ENCODE measurements around the gene NOB1.

The NOB1 gene

GRCh38 chr16:69698404-69698803, 56.3 kb downstream of the NOB1 start:
- TF ChIP-seq ZNF8 (CRISPR knock-in tag; IDR thresholded peaks at IDR 0.05): no peak
- TF ChIP-seq ARNTL (CRISPR knock-in tag; IDR thresholded peaks at IDR 0.05; ENCODE audit: borderline replicate concordance, low read depth): no peak
- no peak for TF ChIP-seq CSRNP3 (CRISPR knock-in tag; IDR thresholded peaks at IDR 0.05)
- ATAC-seq: no peak

GRCh38 chr16:69693916-69694315, 60.8 kb downstream of the NOB1 start:
- TF ChIP-seq ARNTL (CRISPR knock-in tag; IDR thresholded peaks at IDR 0.05; ENCODE audit: borderline replicate concordance, low read depth) (no peak), CSRNP3 (CRISPR knock-in tag; IDR thresholded peaks at IDR 0.05) (no peak), PATZ1 (CRISPR knock-in tag; IDR thresholded peaks at IDR 0.05; ENCODE audit: borderline replicate concordance) (no peak), SNAI2 (CRISPR knock-in tag; IDR thresholded peaks at IDR 0.05) (no peak), ZNF565 (CRISPR knock-in tag; conservative IDR thresholded peaks at IDR 0.05; ENCODE audit: low read depth) (no peak), RARB (CRISPR knock-in tag; IDR thresholded peaks at IDR 0.05) (no peak), OSR1 (CRISPR knock-in tag; IDR thresholded peaks at IDR 0.05) (no peak), CREB5 (CRISPR knock-in tag; IDR thresholded peaks at IDR 0.05; ENCODE audit: low read depth) (no peak), ESRRG (CRISPR knock-in tag; IDR thresholded peaks at IDR 0.05) (no peak), ZFP3 (CRISPR knock-in tag; IDR thresholded peaks at IDR 0.05) (no peak), GLIS3 (CRISPR knock-in tag; IDR thresholded peaks at IDR 0.05) (no peak), POU6F1 (CRISPR knock-in tag; IDR thresholded peaks at IDR 0.05; ENCODE audit: borderline replicate concordance, low read depth) (no peak), TCF4 (CRISPR knock-in tag; IDR thresholded peaks at IDR 0.05; ENCODE audit: borderline replicate concordance) (no peak), ZC3H10 (CRISPR knock-in tag; IDR thresholded peaks at IDR 0.05) (no peak), PPARA (CRISPR knock-in tag; IDR thresholded peaks at IDR 0.05; ENCODE audit: borderline replicate concordance) (no peak), ZNF70 (CRISPR knock-in tag; IDR thresholded peaks at IDR 0.05) (no peak), ZNF8 (CRISPR knock-in tag; IDR thresholded peaks at IDR 0.05) (no peak)
- no peak for ATAC-seq

- ATAC-seq: peak; percentile 44; the same call in 2 of the 3 replicates
- no peak for TF ChIP-seq CSDC2 (CRISPR knock-in tag; IDR thresholded peaks at IDR 0.05)
- TF ChIP-seq ZNF565 (CRISPR knock-in tag; conservative IDR thresholded peaks at IDR 0.05; ENCODE audit: low read depth): no peak
- no peak for TF ChIP-seq ZC3H10 (CRISPR knock-in tag; IDR thresholded peaks at IDR 0.05)
- no peak for TF ChIP-seq POU6F1 (CRISPR knock-in tag; IDR thresholded peaks at IDR 0.05; ENCODE audit: borderline replicate concordance, low read depth)
- TF ChIP-seq OSR1 (CRISPR knock-in tag; IDR thresholded peaks at IDR 0.05): no peak
- no peak for TF ChIP-seq ZNF70 (CRISPR knock-in tag; IDR thresholded peaks at IDR 0.05)
- no peak for TF ChIP-seq BACH2 (CRISPR knock-in tag; IDR thresholded peaks at IDR 0.05; ENCODE audit: borderline replicate concordance)
- TF ChIP-seq GLIS3 (CRISPR knock-in tag; IDR thresholded peaks at IDR 0.05): no peak
- no peak for TF ChIP-seq PATZ1 (CRISPR knock-in tag; IDR thresholded peaks at IDR 0.05; ENCODE audit: borderline replicate concordance)
- no peak for TF ChIP-seq CREB5 (CRISPR knock-in tag; IDR thresholded peaks at IDR 0.05; ENCODE audit: low read depth)
- no peak for TF ChIP-seq ZFP30 (CRISPR knock-in tag; IDR thresholded peaks at IDR 0.05)
- TF ChIP-seq SNAI2 (CRISPR knock-in tag; IDR thresholded peaks at IDR 0.05): no peak
- TF ChIP-seq ZNF8 (CRISPR knock-in tag; IDR thresholded peaks at IDR 0.05): no peak
- no peak for TF ChIP-seq TOX (CRISPR knock-in tag; IDR thresholded peaks at IDR 0.05; ENCODE audit: borderline replicate concordance)
- TF ChIP-seq ISL1 (CRISPR knock-in tag; IDR thresholded peaks at IDR 0.05): no peak
- TF ChIP-seq PPARA (CRISPR knock-in tag; IDR thresholded peaks at IDR 0.05; ENCODE audit: borderline replicate concordance): no peak
Observed at GRCh38 chr16:69691980-69692911, 62.5 kb downstream of the NOB1 start.

Data from SK-N-SH treated with all-trans-retinoic acid at 6 μM for 48 hours (cell line).